ENCODE data around the gene BBS1. TPM values are rescaled to one million over a fixed set of nuclear protein-coding genes. Genes with fewer than 3 reads are reported as not detected.
A peak's percentile ranks its signal among the peaks of the same experiment; 100 is the strongest.
"Not testable (repeated sequence)": the region's sequence is repeated elsewhere in the genome, so short reads cannot be mapped to it uniquely, and the experiment has no call there.

The BBS1 gene
- total RNA-seq, 1 experiment from 2014 or later, result 15.7 TPM

GRCh38 chr11:66524304-66525040 lies 14.0 kb downstream of the BBS1 start:
- DNase-seq (ENCODE audit: low read depth), result no peak

GRCh38 chr11:66529069-66529468 lies 18.6 kb downstream of the BBS1 start:
- DNase-seq (ENCODE audit: low read depth), result no peak

- DNase-seq (ENCODE audit: low read depth), result no peak
Measured at GRCh38 chr11:66529655-66530054, 19.2 kb downstream of the BBS1 start.

GRCh38 chr11:66530927-66531709 lies 20.7 kb downstream of the BBS1 start:
- no peak for DNase-seq (ENCODE audit: low read depth)

GRCh38 chr11:66531841-66532240 lies 21.4 kb downstream of the BBS1 start:
- DNase-seq (ENCODE audit: low read depth), result no peak

- DNase-seq (ENCODE audit: low read depth), result no peak
Measured at GRCh38 chr11:66532784-66533183, 22.3 kb downstream of the BBS1 start.

GRCh38 chr11:66539170-66539869 lies 28.9 kb downstream of the BBS1 start:
- no peak for DNase-seq (ENCODE audit: low read depth)

GRCh38 chr11:66539870-66540213 lies 29.4 kb downstream of the BBS1 start:
- DNase-seq (ENCODE audit: low read depth), result no peak

- DNase-seq (ENCODE audit: low read depth), result not testable (repeated sequence)
Measured at GRCh38 chr11:66540598-66540997, 30.2 kb downstream of the BBS1 start.

- no peak for DNase-seq (ENCODE audit: low read depth)
Measured at GRCh38 chr11:66541892-66542291, 31.5 kb downstream of the BBS1 start.

- DNase-seq (ENCODE audit: low read depth), result peak; percentile 34
Measured at GRCh38 chr11:66542362-66542761, 31.9 kb downstream of the BBS1 start.

GRCh38 chr11:66543263-66544107 lies 33.0 kb downstream of the BBS1 start:
- no peak for DNase-seq (ENCODE audit: low read depth)

- not testable (repeated sequence) for DNase-seq (ENCODE audit: low read depth)
Measured at GRCh38 chr11:66544952-66545351, 34.5 kb downstream of the BBS1 start.

GRCh38 chr11:66545701-66546367 lies 35.4 kb downstream of the BBS1 start, which contains the start of gene ZDHHC24:
Gene ZDHHC24, minus strand, starts transcription at chr11:66546048. Its CDS starts 45 bp downstream, at chr11:66546003.
- peak; percentile 98 for DNase-seq (ENCODE audit: low read depth)

- peak; percentile 28 for DNase-seq (ENCODE audit: low read depth)
Measured at GRCh38 chr11:66546368-66546965, 36.0 kb downstream of the BBS1 start, which contains the start of gene ACTN3. Gene ACTN3, plus strand, starts transcription at chr11:66546903. Its CDS starts 35 bp downstream, at chr11:66546938.

- no peak for DNase-seq (ENCODE audit: low read depth)
Measured at GRCh38 chr11:66546966-66547661, 36.7 kb downstream of the BBS1 start.

- no peak for DNase-seq (ENCODE audit: low read depth)
Measured at GRCh38 chr11:66547662-66548009, 37.2 kb downstream of the BBS1 start.

- no peak for DNase-seq (ENCODE audit: low read depth)
Measured at GRCh38 chr11:66548041-66548440, 37.6 kb downstream of the BBS1 start.

- no peak for DNase-seq (ENCODE audit: low read depth)
Measured at GRCh38 chr11:66548774-66549630, 38.6 kb downstream of the BBS1 start.
